Spleen (tissue), 7 donors: ENCODE results near the gene LKAAEAR1.

Experiments
- CTCF ChIP-seq, 11 experiments: fragments of 200-600 bp in 7 of 11; fragments of 450-650 bp in 4 of 11; sonication (generic) in 4 of 11; IDR thresholded peaks in 8 of 11; conservative IDR thresholded peaks in 3 of 11; 1 replicate in 7 of 11; 2 replicates in 4 of 11; pipeline versions ENCODE4 v1.4.0 to v1.8.0; 2016 to 2021; ENCODE audit warnings: antibody characterized with exemption in 11 of 11, inconsistent platforms in 4 of 11, mild to moderate bottlenecking in 1 of 11
- POLR2A ChIP-seq, 3 donors: fragments of 450-650 bp; IDR thresholded peaks; one replicate each; pipeline ENCODE4 v1.5.1; 2017; ENCODE audit warnings: antibody characterized with exemption in 3 of 3, mild to moderate bottlenecking in 1 of 3
- donor health status: DM: no; HTN: no; CAD: no; lungs with moderate emphysema.
- donor health status: DM: no; HTN: no; CAD: no.
- donor health status: DM: no; HTN: no; CAD: no.

- TF ChIP-seq CTCF (IDR thresholded peaks at IDR 0.05 in 8 of 11, conservative IDR thresholded peaks at IDR 0.05 in 3 of 11) (no peak), POLR2A (IDR thresholded peaks at IDR 0.05) (no peak)
Observed at GRCh38 chr20:64070244-64070993, 13.8 kb downstream of the LKAAEAR1 start.
